Osteoblast (primary cell): Measurements from ENCODE around the gene SYT12. TPM values are rescaled to one million over a fixed set of nuclear protein-coding genes. Genes with fewer than 3 reads are reported as not detected.
A peak's percentile ranks its signal among the peaks of the same experiment; 100 is the strongest.

Source experiments
- DNase-seq: peaks from one replicate; pipeline ENCODE4 v3.0.0; 2011; ENCODE audit warnings: low spot score, mixed read lengths; ENCODE audit not compliant: insufficient read length; ENCODE audit errors: missing footprints
- H2AFZ ChIP-seq: 2 replicates; pipeline ENCODE4 v1.6.0; 2011; ENCODE audit warnings: mild to moderate bottlenecking, low read length
- H3K27ac ChIP-seq: 2 replicates; pipeline ENCODE4 v1.5.1; 2011; ENCODE audit warnings: mild to moderate bottlenecking, low read depth, low read length, moderate library complexity
- H3K27me3 ChIP-seq: 2 replicates; pipeline ENCODE4 v1.6.0; 2012; ENCODE audit warnings: mild to moderate bottlenecking, control low read depth, inconsistent platforms, low read length, moderate library complexity; ENCODE audit not compliant: insufficient read depth
- H3K36me3 ChIP-seq: 2 replicates; pipeline ENCODE4 v1.5.1; 2011; ENCODE audit warnings: mild to moderate bottlenecking, low read length, control low read depth, moderate library complexity; ENCODE audit not compliant: insufficient read depth
- H3K4me1 ChIP-seq: 2 replicates; pipeline ENCODE4 v1.5.1; 2011; ENCODE audit warnings: mild to moderate bottlenecking, low read length, control low read depth, moderate library complexity; ENCODE audit not compliant: insufficient read depth
- H3K4me2 ChIP-seq: 2 replicates; pipeline ENCODE4 v1.6.0; 2011; ENCODE audit warnings: mild to moderate bottlenecking, low read length; ENCODE audit not compliant: insufficient read depth
- H3K4me3 ChIP-seq: fragments of 200-600 bp; sonication (generic); 3 replicates; pipeline ENCODE4 v1.5.1; 2012; ENCODE audit warnings: mild to moderate bottlenecking, low read length, inconsistent platforms; ENCODE audit not compliant: insufficient read depth
- H3K79me2 ChIP-seq: 2 replicates; pipeline ENCODE4 v1.6.0; 2012; ENCODE audit warnings: mild to moderate bottlenecking, low read length, control low read depth, inconsistent platforms; ENCODE audit not compliant: insufficient read depth
- H3K9me3 ChIP-seq: 2 replicates; pipeline ENCODE4 v1.5.1; 2011; ENCODE audit warnings: low read depth, low read length, control low read depth
- H4K20me1 ChIP-seq: 2 replicates; pipeline ENCODE4 v1.6.0; 2012; ENCODE audit warnings: mild to moderate bottlenecking, low read length, control low read depth; ENCODE audit not compliant: insufficient read depth
- total RNA-seq: library from RNA; depleted of rRNA; stranded (reverse); fragments of >200 nt; gene quantifications from 2 replicates; pipeline ENCODE4 v1.2.3, GENCODE V29; 2012
- TF ChIP-seq, protein P1 (sequence below): IDR thresholded peaks from 2 replicates; pipeline ENCODE4 v1.5.1; 2011; ENCODE audit warnings: mild to moderate bottlenecking, low read depth, low read length, moderate library complexity; ENCODE audit errors: extremely low read depth

SYT12 gene, protein sequence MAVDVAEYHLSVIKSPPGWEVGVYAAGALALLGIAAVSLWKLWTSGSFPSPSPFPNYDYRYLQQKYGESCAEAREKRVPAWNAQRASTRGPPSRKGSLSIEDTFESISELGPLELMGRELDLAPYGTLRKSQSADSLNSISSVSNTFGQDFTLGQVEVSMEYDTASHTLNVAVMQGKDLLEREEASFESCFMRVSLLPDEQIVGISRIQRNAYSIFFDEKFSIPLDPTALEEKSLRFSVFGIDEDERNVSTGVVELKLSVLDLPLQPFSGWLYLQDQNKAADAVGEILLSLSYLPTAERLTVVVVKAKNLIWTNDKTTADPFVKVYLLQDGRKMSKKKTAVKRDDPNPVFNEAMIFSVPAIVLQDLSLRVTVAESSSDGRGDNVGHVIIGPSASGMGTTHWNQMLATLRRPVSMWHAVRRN
- 4.0 and 4.1 TPM in 2 replicates for total RNA-seq

DNA sequence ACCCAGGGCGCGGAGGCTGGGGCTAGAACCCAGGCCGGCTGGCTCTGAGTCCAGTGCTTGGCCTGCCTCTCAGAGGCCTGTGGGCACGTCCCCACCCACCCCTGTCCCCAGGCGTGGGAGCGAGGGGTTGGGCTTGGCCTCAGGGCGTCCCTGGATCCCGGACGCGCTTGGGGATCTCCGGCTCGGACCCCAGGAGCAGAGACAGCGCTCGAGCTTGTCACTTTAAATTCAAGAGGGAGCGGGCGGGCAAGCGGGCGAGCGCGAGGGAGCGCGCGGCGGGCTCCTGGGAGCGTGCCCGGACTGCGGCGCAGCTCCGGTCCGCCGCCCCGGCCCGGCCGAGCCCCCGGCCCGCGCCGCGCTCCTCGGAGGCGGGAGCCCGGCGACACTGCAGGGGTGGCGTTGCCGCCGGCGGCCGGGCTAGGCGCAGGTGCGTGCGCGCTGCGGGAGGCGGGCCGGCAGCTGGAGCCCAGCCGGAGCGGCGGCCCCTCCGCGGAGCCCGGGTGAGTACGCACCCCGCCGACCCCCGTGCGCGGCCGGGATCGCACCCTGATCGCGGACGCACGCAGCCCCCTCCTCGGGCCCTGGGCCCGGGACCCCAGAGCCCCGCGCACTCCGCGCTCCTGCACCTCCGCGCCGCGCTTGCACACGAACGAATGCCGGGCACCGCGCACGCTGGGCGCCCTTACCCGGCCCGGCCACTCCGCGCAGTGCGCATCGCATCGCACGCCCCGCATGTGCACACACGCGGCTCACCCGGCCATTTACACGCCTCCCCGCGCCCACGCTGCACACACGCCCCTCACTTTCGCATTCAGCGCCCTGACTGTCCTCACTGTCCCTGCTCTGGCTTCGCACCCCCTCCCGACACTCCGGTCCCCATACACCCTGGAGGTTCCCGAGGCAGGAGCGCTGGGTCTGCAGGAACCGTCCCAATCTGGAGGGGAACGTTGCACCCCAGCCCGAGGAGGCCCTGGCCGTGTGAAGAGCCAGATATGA, at the start of gene SYT12:
SYT12 (plus strand) TSS at position 174 of the 996 bp plus-strand sequence. CDS start 7,011 bp downstream, outside the sequence.
- Histone ChIP-seq H3K79me2 (no peaks in the 10 kb centered on the region), H3K27me3 (no peaks in the 10 kb centered on the region), H4K20me1 (no peaks in the 10 kb centered on the region), H3K9me3 (no peaks in the 10 kb centered on the region), H3K27ac (peak within 1 kb of the TSS; percentile 5), H2AFZ (peak within 1 kb of the TSS; percentile 27), H3K4me2 (peak within 1 kb of the TSS; percentile 76), H3K4me1 (peaks cover 26% of the 10 kb centered on the region), H3K36me3 (no peaks in the 10 kb centered on the region), H3K4me3 (peak within 1 kb of the TSS; percentile 72)
- peak; percentile 90 for DNase-seq
- TF ChIP-seq, protein P1, sequence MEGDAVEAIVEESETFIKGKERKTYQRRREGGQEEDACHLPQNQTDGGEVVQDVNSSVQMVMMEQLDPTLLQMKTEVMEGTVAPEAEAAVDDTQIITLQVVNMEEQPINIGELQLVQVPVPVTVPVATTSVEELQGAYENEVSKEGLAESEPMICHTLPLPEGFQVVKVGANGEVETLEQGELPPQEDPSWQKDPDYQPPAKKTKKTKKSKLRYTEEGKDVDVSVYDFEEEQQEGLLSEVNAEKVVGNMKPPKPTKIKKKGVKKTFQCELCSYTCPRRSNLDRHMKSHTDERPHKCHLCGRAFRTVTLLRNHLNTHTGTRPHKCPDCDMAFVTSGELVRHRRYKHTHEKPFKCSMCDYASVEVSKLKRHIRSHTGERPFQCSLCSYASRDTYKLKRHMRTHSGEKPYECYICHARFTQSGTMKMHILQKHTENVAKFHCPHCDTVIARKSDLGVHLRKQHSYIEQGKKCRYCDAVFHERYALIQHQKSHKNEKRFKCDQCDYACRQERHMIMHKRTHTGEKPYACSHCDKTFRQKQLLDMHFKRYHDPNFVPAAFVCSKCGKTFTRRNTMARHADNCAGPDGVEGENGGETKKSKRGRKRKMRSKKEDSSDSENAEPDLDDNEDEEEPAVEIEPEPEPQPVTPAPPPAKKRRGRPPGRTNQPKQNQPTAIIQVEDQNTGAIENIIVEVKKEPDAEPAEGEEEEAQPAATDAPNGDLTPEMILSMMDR, result no peak

DNA sequence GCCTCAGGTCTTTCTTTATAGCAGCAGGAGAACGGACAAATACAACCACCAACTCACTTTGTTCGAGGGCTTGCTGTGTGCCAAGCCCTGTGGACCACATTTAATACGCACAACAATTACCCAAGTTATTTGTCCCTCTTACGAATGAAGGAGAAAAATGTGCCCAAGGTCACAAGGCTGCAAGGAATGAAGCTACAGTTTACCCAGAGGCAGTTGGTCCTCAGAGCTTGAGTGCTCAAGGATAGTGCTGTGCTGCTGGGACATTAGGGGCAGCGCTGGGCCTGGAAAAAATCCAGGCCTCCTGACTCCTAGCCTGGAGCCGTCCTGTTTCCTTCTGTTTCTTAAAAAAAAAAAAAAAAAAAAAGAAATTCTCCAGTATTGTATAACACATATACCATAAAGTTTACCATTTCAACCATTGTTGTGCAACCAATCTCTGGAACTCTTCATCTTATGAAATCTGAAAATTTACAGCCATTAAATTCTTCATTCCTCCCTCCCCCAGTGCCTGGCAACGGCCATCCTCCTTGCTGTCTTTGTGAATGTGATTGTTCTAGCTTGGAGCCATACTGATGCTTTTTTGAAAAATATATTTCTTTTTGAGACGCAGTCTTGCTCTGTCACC, 48.9 kb upstream of the SYT12 start:
- Histone ChIP-seq H3K4me3 (no peak overlapping the region), H3K9me3 (peaks cover 2% of the 10 kb centered on the region), H2AFZ (no peak overlapping the region), H3K4me1 (peaks cover 30% of the 10 kb centered on the region), H3K4me2 (no peak overlapping the region), H3K27ac (no peak overlapping the region), H3K27me3 (no peaks in the 10 kb centered on the region), H3K79me2 (no peaks in the 10 kb centered on the region), H4K20me1 (no peaks in the 10 kb centered on the region), H3K36me3 (no peaks in the 10 kb centered on the region)
- TF ChIP-seq, protein P1, result no peak
- DNase-seq, result no peak

DNA sequence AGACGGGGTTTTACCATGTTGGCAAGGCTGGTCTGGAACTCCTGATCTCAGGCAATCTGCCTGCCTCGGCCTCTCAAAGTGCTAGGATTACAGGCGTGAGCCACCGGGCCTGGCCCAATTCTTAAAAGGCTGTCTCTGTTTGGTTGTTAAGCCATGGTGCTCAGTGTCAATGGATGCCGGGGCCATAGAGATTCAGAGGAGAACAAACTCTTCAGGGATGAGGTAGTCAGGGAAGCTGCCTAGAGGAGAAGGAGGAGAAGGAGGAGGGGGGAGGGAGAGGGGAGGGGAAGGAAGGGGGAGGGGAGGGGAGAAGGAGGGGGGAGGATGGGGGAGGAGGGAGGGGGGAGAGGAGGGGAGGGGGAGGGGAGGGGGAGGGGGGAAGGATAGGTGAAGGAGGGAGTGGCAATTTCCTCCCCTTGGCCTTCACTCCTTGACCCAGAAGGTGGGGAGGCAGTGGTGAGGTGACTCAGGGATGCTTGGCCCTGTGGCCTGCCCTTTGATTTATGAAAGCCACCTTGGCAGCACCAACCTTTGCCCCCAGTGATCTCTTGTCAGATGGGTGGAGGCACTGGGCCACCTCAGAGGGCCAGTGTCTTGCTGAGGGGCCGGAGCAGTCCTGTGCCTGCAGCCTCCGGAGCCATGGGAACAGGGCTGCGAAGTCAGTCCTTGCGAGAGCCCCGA, 48.1 kb upstream of the SYT12 start, which contains the start of gene C11orf86:
C11orf86 (plus strand) TSS at position 581 of the 681 bp plus-strand sequence; CDS start at position 640, 59 bp downstream.
- Histone ChIP-seq H3K27me3 (no peaks in the 10 kb centered on the region), H4K20me1 (no peaks in the 10 kb centered on the region), H3K4me2 (no peak within 1 kb of the TSS), H3K9me3 (peaks cover 4% of the 10 kb centered on the region), H3K4me1 (peaks cover 22% of the 10 kb centered on the region), H3K79me2 (no peaks in the 10 kb centered on the region), H3K4me3 (no peak within 1 kb of the TSS), H3K36me3 (no peaks in the 10 kb centered on the region), H3K27ac (no peak within 1 kb of the TSS), H2AFZ (no peak within 1 kb of the TSS)
- no peak for DNase-seq
- TF ChIP-seq, protein P1, result no peak
